Activated naive CD8-positive, alpha-beta T cell treated with anti-CD3 and anti-CD28 coated beads for 36 hours (primary cell): ENCODE results near the gene EXOSC5. TPM values are rescaled to one million over a fixed set of nuclear protein-coding genes. Genes with fewer than 3 reads are reported as not detected.
"Not testable (repeated sequence)": the region's sequence is repeated elsewhere in the genome, so short reads cannot be mapped to it uniquely, and the experiment has no call there.

Experiments used
- DNase-seq: peaks from one replicate; pipeline ENCODE4 v3.0.0; 2021
- H3K27ac Mint-ChIP-seq: one replicate; pipeline ENCODE4 v1.8.0; 2022; ENCODE audit warnings: mild to moderate bottlenecking, moderate library complexity, mixed read lengths
- H3K27me3 Mint-ChIP-seq: one replicate; pipeline ENCODE4 v1.8.0; 2022; ENCODE audit warnings: mild to moderate bottlenecking, mixed read lengths
- H3K36me3 Mint-ChIP-seq: one replicate; pipeline ENCODE4 v1.8.0; 2021; ENCODE audit warnings: mild to moderate bottlenecking, mixed read lengths
- H3K4me1 Mint-ChIP-seq: one replicate; pipeline ENCODE4 v1.8.0; 2021; ENCODE audit warnings: mixed read lengths
- H3K4me3 Mint-ChIP-seq: one replicate; pipeline ENCODE4 v1.8.0; 2022; ENCODE audit warnings: mild to moderate bottlenecking, moderate library complexity, mixed read lengths
- H3K9me3 Mint-ChIP-seq: one replicate; pipeline ENCODE4 v1.8.0; 2022; ENCODE audit warnings: mixed read lengths
- total RNA-seq, 2 experiments: library from RNA; stranded (reverse); gene quantifications; one replicate each; pipeline ENCODE4 v1.2.3, GENCODE V29; 2021

EXOSC5 gene
- total RNA-seq, 2 experiments from 2014 or later = 43.5 to 44.6 TPM

DNA sequence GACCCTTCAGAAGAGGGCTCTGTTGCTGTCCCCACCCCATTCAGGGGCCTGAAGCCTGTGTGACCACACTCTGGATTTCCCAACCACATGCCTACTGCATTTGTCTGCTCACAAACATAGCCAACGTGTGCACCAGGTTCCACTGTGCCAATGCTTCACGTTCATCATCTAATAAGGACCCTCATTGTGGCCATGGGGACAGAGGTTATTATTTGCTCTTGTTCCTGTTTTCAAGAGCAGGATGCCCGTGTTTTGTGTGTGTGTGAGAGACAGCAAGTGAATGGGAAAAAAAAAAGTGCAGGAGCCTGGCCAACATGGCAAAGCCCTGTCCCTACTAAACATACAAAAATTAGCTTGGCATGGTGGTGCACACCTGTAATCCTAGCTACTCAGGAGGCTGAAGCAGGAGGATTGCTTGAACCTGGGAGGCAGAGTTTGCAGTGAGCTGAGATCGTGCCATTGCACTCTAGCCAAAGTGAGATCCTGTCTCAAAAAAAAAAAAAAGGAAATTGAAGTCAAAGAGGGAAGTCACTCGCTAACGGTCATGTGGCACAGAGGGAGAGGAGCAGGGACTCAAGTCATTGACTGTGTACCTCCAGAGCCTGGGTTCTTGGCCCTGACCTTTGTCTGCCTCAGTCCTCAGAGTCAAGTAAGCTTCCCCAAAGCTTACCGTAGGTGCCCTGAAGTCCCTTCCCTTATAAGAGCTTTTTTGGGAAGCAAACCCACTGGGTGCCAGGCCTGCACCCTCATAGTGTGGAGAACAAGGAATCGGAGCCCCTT lies 23.1 kb upstream of the EXOSC5 start:
- no peak for DNase-seq
- Mint-ChIP-seq H3K9me3 (no peaks in the 10 kb centered on the region), H3K4me3 (no peak overlapping the region), H3K27ac (no peak overlapping the region), H3K27me3 (no peaks in the 10 kb centered on the region), H3K4me1 (no peaks in the 10 kb centered on the region), H3K36me3 (peaks cover 11% of the 10 kb centered on the region)

DNA sequence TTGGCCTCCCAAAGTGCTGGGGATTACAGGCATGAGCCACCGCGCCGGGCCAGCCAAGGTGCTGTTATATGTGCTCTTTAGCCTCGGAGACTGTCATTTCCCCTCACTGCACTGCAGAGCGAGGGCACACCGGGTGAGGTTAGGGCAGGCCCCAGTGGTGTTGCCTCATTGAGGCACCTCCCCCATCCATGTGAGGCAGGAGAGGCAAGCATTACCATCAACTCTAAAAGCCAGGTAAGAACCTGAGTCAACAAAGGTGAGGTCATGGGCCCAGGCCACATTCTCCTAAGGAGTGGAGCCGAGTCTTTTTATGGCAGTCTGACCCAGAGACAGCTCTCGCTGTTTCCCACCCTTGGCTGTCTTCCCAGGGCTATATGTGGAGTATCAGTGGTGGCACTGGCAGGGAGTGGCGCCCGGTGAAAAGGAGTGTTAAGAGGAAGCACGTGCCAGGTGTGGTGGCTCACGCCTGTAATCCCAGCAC lies 19.1 kb upstream of the EXOSC5 start:
- Mint-ChIP-seq H3K27me3 (no peaks in the 10 kb centered on the region), H3K4me1 (no peaks in the 10 kb centered on the region), H3K27ac (no peak overlapping the region), H3K4me3 (no peak overlapping the region), H3K36me3 (peaks cover 15% of the 10 kb centered on the region), H3K9me3 (no peaks in the 10 kb centered on the region)
- DNase-seq = no peak

DNA sequence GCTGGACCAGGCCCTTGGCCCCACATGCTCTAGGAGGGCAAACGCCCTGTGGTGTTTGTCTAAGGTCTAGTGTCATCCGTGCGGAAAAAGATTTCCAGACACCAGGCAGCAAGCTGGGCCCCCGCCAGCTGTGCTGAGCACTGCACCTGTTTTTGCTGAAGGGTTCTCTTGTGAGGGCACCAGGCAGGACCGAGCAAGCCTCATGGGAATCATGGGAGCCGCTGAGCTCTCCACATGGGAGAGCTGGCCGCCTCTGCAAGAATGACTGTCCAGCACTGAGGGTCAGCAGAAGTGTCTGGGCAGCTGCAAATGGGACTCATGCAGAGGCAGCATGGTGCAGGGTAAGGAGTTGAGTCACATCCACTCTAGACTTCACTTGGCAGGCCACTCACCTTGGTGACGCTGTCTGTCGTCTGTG lies 18.0 kb upstream of the EXOSC5 start:
- H3K9me3 Mint-ChIP-seq = no peaks in the 10 kb centered on the region

DNA sequence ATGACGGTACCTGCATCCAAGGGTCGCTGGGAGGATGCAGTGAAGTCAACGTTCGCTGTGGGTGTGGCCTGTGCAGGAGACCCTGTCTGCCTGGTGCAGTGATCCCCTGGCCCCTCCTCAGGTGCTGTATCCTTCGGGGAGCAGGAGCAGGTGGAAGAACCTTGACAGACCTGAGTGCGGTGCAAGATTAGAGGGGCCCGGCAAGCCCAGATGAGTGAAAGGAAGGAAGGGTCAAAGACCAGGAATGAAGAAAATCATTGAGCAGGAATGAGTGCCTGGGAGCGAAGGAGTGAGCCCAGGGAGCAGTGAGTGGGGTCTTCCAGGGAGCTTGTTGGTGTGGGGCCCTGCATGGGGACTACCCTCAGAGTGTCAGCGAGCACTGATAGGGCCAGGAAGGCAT lies 17.3 kb upstream of the EXOSC5 start:
- Mint-ChIP-seq H3K4me3 (no peak overlapping the region), H3K27me3 (no peaks in the 10 kb centered on the region), H3K36me3 (peaks cover 12% of the 10 kb centered on the region), H3K27ac (peak overlapping the region; percentile 28), H3K4me1 (peaks cover 6% of the 10 kb centered on the region), H3K9me3 (no peaks in the 10 kb centered on the region)
- DNase-seq = no peak

More for the DNA sequence above, 18.0 kb upstream of the EXOSC5 start:
- Mint-ChIP-seq H3K4me3 (no peak overlapping the region), H3K27me3 (no peaks in the 10 kb centered on the region), H3K4me1 (peaks cover 1% of the 10 kb centered on the region), H3K27ac (no peak overlapping the region), H3K36me3 (peaks cover 13% of the 10 kb centered on the region)
- no peak for DNase-seq

DNA sequence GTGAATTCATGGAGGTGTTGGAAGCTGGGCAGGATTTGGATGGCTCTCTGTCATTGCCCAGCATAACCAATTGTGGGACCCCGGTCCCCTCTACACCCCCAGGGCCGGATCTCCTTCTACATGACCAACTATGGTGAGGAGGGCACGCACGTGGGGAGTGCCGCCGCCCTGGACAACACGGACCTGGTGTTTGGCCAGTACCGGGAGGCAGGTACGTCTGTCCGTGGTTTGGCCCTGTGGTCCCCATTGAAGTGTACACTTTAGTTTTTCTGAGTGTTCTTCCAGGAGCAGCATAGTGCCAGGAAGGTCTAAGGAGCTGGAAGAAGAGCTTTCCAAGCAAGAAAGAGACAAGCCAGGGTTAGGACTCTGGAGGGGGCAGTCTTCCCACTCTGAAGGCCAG lies 16.8 kb upstream of the EXOSC5 start:
- Mint-ChIP-seq H3K4me1 (peaks cover 9% of the 10 kb centered on the region), H3K4me3 (no peak overlapping the region), H3K36me3 (peaks cover 9% of the 10 kb centered on the region), H3K27ac (no peak overlapping the region), H3K27me3 (no peaks in the 10 kb centered on the region), H3K9me3 (no peaks in the 10 kb centered on the region)
- DNase-seq = no peak

DNA sequence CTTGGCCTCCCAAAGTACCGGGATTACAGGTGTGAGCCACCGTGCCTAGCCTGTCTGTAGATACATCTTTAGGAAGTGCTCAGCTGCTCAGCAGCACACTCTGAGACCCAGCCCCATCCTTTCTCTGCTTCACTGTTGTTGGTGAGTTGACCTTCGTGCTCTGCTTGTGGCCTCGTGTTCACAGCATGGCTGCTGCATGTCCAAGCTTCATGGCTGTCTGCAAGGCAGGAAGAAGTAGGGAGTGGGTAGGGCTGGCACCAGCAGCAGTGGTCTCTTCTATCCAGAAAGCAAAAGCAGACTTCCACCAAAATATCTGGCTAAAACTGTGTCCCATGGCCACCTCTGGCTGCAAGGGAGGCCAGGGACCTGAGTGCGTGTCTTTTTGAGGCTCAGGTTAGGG lies 15.8 kb upstream of the EXOSC5 start:
- H3K4me3 Mint-ChIP-seq = no peak overlapping the region
- H3K27me3 Mint-ChIP-seq = no peaks in the 10 kb centered on the region
- H3K36me3 Mint-ChIP-seq = peaks cover 9% of the 10 kb centered on the region
- no peak for DNase-seq
- H3K9me3 Mint-ChIP-seq = no peaks in the 10 kb centered on the region
- H3K27ac Mint-ChIP-seq = no peak overlapping the region
- H3K4me1 Mint-ChIP-seq = peaks cover 9% of the 10 kb centered on the region

DNA sequence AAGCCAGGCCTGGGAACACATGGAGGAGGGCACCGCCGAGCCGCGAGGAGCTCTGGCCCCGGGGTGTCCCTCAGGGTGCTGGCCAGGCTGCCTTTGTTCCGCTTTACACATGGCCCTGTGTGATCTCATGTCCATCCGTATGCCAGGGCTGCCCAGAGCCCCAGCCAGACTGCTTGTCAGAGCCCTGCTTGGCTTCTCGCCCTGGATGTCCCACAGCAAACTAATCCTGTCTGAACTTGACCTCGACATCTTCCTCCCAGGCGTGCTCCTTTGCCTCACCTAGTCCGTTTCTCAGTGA lies 14.8 kb upstream of the EXOSC5 start:
- Mint-ChIP-seq H3K9me3 (no peaks in the 10 kb centered on the region), H3K27ac (no peak overlapping the region), H3K27me3 (no peaks in the 10 kb centered on the region), H3K36me3 (peaks cover 9% of the 10 kb centered on the region), H3K4me3 (no peak overlapping the region), H3K4me1 (peaks cover 9% of the 10 kb centered on the region)
- DNase-seq = no peak

DNA sequence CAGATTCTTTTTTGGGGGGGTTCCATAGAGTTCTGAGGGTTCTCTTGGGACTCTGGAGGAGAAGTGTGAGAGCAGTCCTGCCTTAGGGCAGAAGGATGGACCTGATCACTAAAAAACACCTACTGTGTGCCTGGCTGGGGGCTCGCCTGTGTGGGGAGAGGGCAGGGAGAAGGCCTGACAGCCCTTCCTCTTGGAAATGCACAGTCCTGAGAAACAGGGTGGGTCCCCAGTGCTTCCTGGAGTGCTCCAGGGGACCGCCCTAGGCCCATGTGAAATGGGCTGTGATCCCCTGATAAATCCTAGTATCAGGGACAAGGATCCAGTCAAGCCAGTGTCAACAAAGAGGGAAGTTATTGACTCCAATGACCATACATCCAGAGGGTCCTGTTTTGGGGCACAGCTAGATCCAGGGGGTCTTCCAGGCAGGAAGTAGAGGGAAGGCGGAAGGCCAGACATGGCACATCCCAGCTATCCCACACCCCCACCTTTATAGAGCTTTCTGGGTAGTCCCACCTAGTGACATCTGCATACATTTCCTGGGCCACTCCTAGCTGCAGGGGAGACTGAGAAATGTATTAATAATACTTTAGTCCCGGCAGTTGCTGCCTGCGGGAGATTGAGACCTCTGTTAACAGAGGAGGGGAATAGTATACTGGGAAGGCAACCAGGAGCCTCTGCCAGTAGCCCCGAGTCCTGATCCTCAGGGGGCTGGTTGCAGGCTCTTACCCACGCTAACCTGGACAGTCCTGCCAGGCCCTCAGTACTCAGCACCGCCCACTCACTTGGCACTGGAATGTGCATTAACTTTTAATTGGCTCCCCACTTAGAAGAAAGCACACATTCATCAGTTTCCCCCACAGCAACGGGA lies 14.2 kb upstream of the EXOSC5 start:
- Mint-ChIP-seq H3K36me3 (peaks cover 9% of the 10 kb centered on the region), H3K27ac (no peak overlapping the region), H3K9me3 (no peaks in the 10 kb centered on the region), H3K27me3 (no peaks in the 10 kb centered on the region), H3K4me1 (peaks cover 9% of the 10 kb centered on the region), H3K4me3 (no peak overlapping the region)
- no peak for DNase-seq

DNA sequence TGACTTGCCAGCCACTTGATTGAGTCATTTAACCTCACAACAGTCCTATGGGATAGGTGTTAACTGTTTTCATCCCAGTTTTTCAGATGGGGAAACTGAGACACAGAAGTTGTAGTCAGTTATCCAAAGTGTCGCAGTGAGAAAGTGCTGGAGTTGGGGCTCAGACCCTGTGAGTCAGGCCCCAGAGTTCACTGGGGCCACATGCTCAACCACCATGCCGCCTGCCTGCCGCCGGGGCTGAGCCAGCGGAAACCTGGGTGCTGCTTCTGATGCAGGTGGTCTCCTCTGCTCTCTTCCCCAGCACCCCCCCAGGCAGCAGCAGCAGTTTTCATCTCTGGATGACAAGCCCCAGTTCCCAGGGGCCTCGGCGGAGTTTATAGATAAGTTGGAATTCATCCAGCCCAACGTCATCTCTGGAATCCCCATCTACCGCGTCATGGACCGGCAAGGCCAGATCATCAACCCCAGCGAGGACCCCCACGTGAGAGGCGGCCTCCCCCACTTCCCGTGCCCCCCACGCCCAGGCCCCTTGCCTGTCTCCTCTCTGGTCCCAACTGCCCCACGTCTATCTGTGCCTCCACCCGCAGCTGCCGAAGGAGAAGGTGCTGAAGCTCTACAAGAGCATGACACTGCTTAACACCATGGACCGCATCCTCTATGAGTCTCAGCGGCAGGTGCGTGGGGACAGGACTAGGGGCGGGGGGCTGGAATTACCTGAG lies 13.3 kb upstream of the EXOSC5 start:
- Mint-ChIP-seq H3K27me3 (no peaks in the 10 kb centered on the region), H3K36me3 (peaks cover 9% of the 10 kb centered on the region), H3K4me1 (peaks cover 9% of the 10 kb centered on the region), H3K4me3 (no peak overlapping the region), H3K9me3 (no peaks in the 10 kb centered on the region), H3K27ac (no peak overlapping the region)
- DNase-seq = no peak

DNA sequence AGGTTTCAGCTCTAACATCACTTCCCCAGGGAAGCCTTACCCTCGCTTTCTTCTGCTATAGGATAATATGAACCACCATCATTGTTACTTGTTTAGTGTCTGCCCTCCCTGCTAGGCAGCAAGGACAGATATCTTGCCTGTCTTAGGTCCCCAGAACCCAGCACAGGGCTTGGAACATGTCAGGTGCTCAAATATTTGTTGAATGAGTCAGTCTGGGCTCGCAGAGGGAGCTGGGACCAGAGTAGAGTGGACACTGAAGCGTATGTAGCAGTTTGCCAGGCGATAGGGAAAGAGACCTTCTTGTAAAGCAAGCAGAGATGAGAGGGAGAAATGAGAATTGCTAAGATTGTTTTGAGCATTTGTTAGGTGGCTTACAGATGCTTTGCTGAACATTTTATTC lies 12.1 kb upstream of the EXOSC5 start:
- Mint-ChIP-seq H3K4me1 (peaks cover 9% of the 10 kb centered on the region), H3K27ac (no peak overlapping the region), H3K9me3 (no peaks in the 10 kb centered on the region), H3K27me3 (no peaks in the 10 kb centered on the region), H3K36me3 (peaks cover 7% of the 10 kb centered on the region), H3K4me3 (no peak overlapping the region)
- no peak for DNase-seq

DNA sequence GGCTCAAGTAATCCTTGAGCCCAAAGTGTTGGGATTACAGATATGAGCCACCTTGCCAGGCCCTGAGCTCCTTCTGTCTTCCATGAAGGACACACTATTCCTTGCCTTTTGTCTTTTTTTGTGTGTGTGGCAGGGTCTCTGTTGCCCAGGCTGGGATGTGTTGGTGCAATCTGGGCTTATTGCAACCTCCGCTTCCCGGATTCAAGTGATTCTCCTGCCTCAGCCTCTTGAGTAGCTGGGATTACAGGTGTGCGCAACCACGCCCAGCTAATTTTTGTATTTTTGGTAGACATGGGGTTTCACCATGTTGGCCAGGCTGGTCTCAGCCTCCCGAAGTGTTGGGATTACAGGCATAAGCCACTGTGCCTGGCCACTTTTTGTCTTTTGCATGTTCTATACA lies 11.7 kb upstream of the EXOSC5 start:
- DNase-seq, H3K27me3 Mint-ChIP-seq, H3K4me3 Mint-ChIP-seq, H3K4me1 Mint-ChIP-seq, H3K9me3 Mint-ChIP-seq, H3K36me3 Mint-ChIP-seq, H3K27ac Mint-ChIP-seq: not testable (repeated sequence)

DNA sequence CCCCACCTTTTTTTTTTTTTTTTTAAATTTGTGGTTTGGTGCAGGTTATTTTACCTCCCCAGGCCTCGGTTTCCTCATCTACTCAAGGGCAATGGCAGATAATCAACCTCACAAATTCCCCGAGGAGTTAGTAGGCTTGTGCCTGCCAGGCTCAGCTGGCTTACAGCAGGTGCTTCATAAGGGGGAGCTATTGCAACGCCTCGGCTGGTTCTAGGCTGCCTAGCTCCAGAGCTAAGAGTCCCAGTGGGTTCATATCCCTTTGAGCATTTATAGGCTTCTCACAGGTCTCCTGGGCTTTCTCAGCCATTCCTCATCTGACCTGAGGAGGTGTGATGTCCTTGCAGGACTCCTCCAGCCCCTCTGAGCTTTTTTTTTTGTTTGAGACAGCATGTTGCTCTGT lies 11.1 kb upstream of the EXOSC5 start:
- no peak overlapping the region for H3K4me3 Mint-ChIP-seq
- H3K4me1 Mint-ChIP-seq = peaks cover 9% of the 10 kb centered on the region
- no peaks in the 10 kb centered on the region for H3K27me3 Mint-ChIP-seq
- H3K9me3 Mint-ChIP-seq = no peaks in the 10 kb centered on the region
- no peak for DNase-seq
- no peak overlapping the region for H3K27ac Mint-ChIP-seq
- H3K36me3 Mint-ChIP-seq = peaks cover 5% of the 10 kb centered on the region

DNA sequence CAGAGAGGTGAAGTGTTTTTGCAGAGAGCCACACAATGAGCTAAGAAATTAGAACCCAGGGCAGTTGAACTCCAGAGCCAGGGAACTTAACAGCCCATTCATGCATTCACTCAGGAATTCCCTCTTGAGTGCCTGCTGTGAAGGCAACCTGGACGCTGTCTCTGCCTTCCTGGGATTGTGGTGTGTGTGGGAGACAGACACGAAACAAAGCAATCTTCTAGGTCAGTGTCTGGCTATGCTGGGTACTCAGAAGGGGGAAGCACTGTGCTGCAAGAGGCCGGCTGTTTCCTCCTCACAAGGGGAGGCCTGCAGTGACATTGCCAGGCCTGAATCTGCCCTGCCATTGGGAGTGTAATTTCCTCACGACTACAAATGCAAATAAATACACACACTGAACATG lies 10.1 kb upstream of the EXOSC5 start:
- peaks cover 7% of the 10 kb centered on the region for H3K36me3 Mint-ChIP-seq
- no peak overlapping the region for H3K4me3 Mint-ChIP-seq
- H3K27me3 Mint-ChIP-seq = no peaks in the 10 kb centered on the region
- no peak for DNase-seq
- no peak overlapping the region for H3K27ac Mint-ChIP-seq
- H3K9me3 Mint-ChIP-seq = no peaks in the 10 kb centered on the region
- peaks cover 12% of the 10 kb centered on the region for H3K4me1 Mint-ChIP-seq

DNA sequence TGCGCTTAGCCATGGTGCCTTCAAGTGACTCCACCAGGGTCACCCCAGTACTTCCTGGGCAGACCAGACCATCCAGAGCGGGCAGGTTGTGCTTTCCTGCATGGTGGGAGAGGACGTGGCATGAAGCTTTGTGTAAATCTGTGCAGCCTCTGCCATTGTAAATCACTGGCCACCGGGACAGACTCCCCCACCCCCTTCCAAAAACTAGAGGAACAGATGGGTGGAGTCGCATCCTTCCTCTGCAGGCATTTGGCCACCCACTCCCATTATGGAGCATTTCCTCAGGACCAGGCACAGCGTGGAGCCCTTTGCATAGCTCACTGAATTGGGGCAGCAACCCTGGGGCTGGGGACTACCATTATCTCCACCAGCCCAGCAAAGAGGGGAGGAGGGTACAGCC lies 8.6 kb upstream of the EXOSC5 start:
- Mint-ChIP-seq H3K27me3 (no peaks in the 10 kb centered on the region), H3K4me3 (no peak overlapping the region), H3K4me1 (peaks cover 18% of the 10 kb centered on the region), H3K9me3 (no peaks in the 10 kb centered on the region), H3K27ac (no peak overlapping the region), H3K36me3 (peaks cover 10% of the 10 kb centered on the region)
- DNase-seq = no peak
